GM23338 (cell line): ENCODE results near the gene PCBP3. TPM values are rescaled to one million over a fixed set of nuclear protein-coding genes. Genes with fewer than 3 reads are reported as not detected.

Experiments used
- ATAC-seq: fragments of 200-7000 bp; cut with Tn5 transposase; 3 replicates; pipeline ENCODE4 v1.9.1; 2020
- DNase-seq: peaks from one replicate; pipeline ENCODE4 v3.0.0-alpha.2; 2015; ENCODE audit warnings: low spot score
- H2AFZ ChIP-seq: fragments of 200-600 bp; sonication (generic); 2 replicates; pipeline ENCODE4 v1.8.0; 2016; ENCODE audit warnings: antibody characterized with exemption, mild to moderate bottlenecking, moderate library complexity
- H3F3A ChIP-seq: fragments of 200-600 bp; sonication (generic); replicated peaks from 2 replicates; pipeline ENCODE4 v1.8.0; 2017; ENCODE audit warnings: antibody characterized with exemption, mixed run types, low read depth
- H3K27ac ChIP-seq: fragments of 200-600 bp; sonication (generic); 2 replicates; pipeline ENCODE4 v1.6.1; 2016; ENCODE audit warnings: low read depth
- H3K27me3 ChIP-seq: fragments of 200-600 bp; sonication (generic); 2 replicates; pipeline ENCODE4 v1.8.0; 2016; ENCODE audit warnings: mild to moderate bottlenecking, mixed run types, moderate library complexity; ENCODE audit not compliant: insufficient read depth
- H3K36me3 ChIP-seq: fragments of 200-600 bp; sonication (generic); 2 replicates; pipeline ENCODE4 v1.8.0; 2016; ENCODE audit warnings: mild to moderate bottlenecking; ENCODE audit not compliant: insufficient read depth
- H3K4me1 ChIP-seq: fragments of 200-600 bp; sonication (generic); 2 replicates; pipeline ENCODE4 v1.8.0; 2016; ENCODE audit warnings: mild to moderate bottlenecking, moderate library complexity; ENCODE audit not compliant: insufficient read depth
- H3K4me2 ChIP-seq: fragments of 200-600 bp; sonication (generic); 2 replicates; pipeline ENCODE4 v1.7.1; 2017; ENCODE audit warnings: mixed run types
- H3K4me3 ChIP-seq: fragments of 200-600 bp; sonication (generic); 2 replicates; pipeline ENCODE4 v1.6.1; 2016; ENCODE audit warnings: mixed run types
- H3K79me2 ChIP-seq: fragments of 200-600 bp; sonication (generic); replicated peaks from 2 replicates; pipeline ENCODE4 v1.8.0; 2017; ENCODE audit warnings: mild to moderate bottlenecking; ENCODE audit not compliant: insufficient read depth
- H3K9me2 ChIP-seq: fragments of 200-600 bp; sonication (generic); 2 replicates; pipeline ENCODE4 v1.8.0; 2017; ENCODE audit not compliant: insufficient read depth
- H4K20me1 ChIP-seq: fragments of 200-600 bp; sonication (generic); replicated peaks from 2 replicates; pipeline ENCODE4 v1.8.0; 2017; ENCODE audit warnings: mild to moderate bottlenecking; ENCODE audit not compliant: insufficient read depth
- H3K27ac Mint-ChIP-seq: 2 replicates; pipeline ENCODE4 v1.8.0; 2020; ENCODE audit warnings: inconsistent platforms, mild to moderate bottlenecking, moderate library complexity, mixed read lengths
- H3K27me3 Mint-ChIP-seq: 3 replicates; pipeline ENCODE4 v1.8.0; 2022; ENCODE audit warnings: low read depth, mild to moderate bottlenecking, moderate library complexity, mixed read lengths, inconsistent platforms; ENCODE audit not compliant: insufficient read depth, poor library complexity
- H3K36me3 Mint-ChIP-seq: 3 replicates; pipeline ENCODE4 v1.8.0; 2021; ENCODE audit warnings: low read depth, mild to moderate bottlenecking, inconsistent platforms, moderate library complexity, mixed read lengths
- H3K4me1 Mint-ChIP-seq: 3 replicates; pipeline ENCODE4 v1.8.0; 2020; ENCODE audit warnings: mild to moderate bottlenecking, inconsistent platforms, mixed read lengths
- H3K4me3 Mint-ChIP-seq: 3 replicates; pipeline ENCODE4 v1.8.0; 2021; ENCODE audit warnings: moderate library complexity, mild to moderate bottlenecking, inconsistent platforms, mixed read lengths
- H3K9me3 Mint-ChIP-seq: 3 replicates; pipeline ENCODE4 v1.8.0; 2020; ENCODE audit warnings: moderate library complexity, mild to moderate bottlenecking, inconsistent platforms, mixed read lengths
- CREB1 ChIP-seq: fragments of 250-450 bp; sonication (Bioruptor Pico); IDR thresholded peaks from 2 replicates; pipeline ENCODE4 v1.5.0; 2020; ENCODE audit warnings: low read depth, mild to moderate bottlenecking, moderate library complexity
- CTCF ChIP-seq, 2 experiments: fragments of 200-600 bp in 1 of 2; sonication (generic) in 1 of 2; conservative IDR thresholded peaks; 2 replicates each; pipeline versions ENCODE4 v1.5.1 to v1.6.1; 2016 to 2017; ENCODE audit warnings: antibody characterized with exemption in 2 of 2, low read depth in 2 of 2, mild to moderate bottlenecking in 2 of 2, moderate library complexity in 1 of 2
- ETS1 ChIP-seq: IDR thresholded peaks from 2 replicates; pipeline ENCODE4 v1.6.1; 2016; ENCODE audit warnings: antibody characterized with exemption
- EZH2 ChIP-seq: fragments of 200-600 bp; sonication (generic); IDR thresholded peaks from one replicate; pipeline ENCODE4 v1.8.0; 2017; ENCODE audit warnings: antibody characterized with exemption, mild to moderate bottlenecking, low read depth; ENCODE audit not compliant: unreplicated experiment
- EZH2phosphoT487 ChIP-seq: fragments of 200-600 bp; sonication (generic); IDR thresholded peaks from one replicate; pipeline ENCODE4 v1.8.1; 2018; ENCODE audit warnings: antibody characterized with exemption; ENCODE audit not compliant: unreplicated experiment
- JUNB ChIP-seq: IDR thresholded peaks from one replicate; pipeline ENCODE4 v1.6.1; 2016; ENCODE audit warnings: antibody characterized with exemption; ENCODE audit not compliant: unreplicated experiment
- STAT1 ChIP-seq: IDR thresholded peaks from one replicate; pipeline ENCODE4 v1.6.1; 2016; ENCODE audit warnings: antibody characterized with exemption; ENCODE audit not compliant: unreplicated experiment
- ZNF331 ChIP-seq: fragments of 250-450 bp; sonication (Bioruptor Pico); IDR thresholded peaks from 2 replicates; pipeline ENCODE4 v1.5.0; 2020; ENCODE audit warnings: low read depth, mild to moderate bottlenecking, moderate library complexity
- polyA plus RNA-seq: library from polyadenylated mRNA; unstranded; fragments of >200 nt; fragmentation: Nextera tagmentation; extraction: Ambion mirVana; gene quantifications from 2 replicates; pipeline ENCODE4 v1.2.1, GENCODE V29; 2016
- total RNA-seq: library from RNA; depleted of rRNA; stranded (reverse); fragments of >200 nt; shearing (Covaris generic); gene quantifications from 2 replicates; pipeline ENCODE4 v1.2.3, GENCODE V29; 2014

The PCBP3 gene
- total and polyA plus RNA-seq, 2 experiments from 2014 or later: 7.1 to 9.1 TPM

GRCh38 chr21:45940091-45940490 is 296.6 kb downstream of the PCBP3 start (continued):
- TF ChIP-seq CTCF (conservative IDR thresholded peaks at IDR 0.05; ENCODE audit: low read depth in 2 of 2): no peak
- TF ChIP-seq JUNB: no peak

GRCh38 chr21:45940621-45941337 is 297.3 kb downstream of the PCBP3 start:
- ATAC-seq: no peak
- Histone ChIP-seq H3K4me2 (no peak overlapping the region), H3K27me3 (no peaks in the 10 kb centered on the region), H3K9me2 (no peaks in the 10 kb centered on the region), H4K20me1 (no peaks in the 10 kb centered on the region), H3K36me3 (no peaks in the 10 kb centered on the region), H3K79me2 (no peaks in the 10 kb centered on the region), H3F3A (no peaks in the 10 kb centered on the region), H3K27ac (no peak overlapping the region), H3K4me3 (no peak overlapping the region), H3K4me1 (no peaks in the 10 kb centered on the region), H2AFZ (no peak overlapping the region)
- no peak overlapping the region for H3K4me3 Mint-ChIP-seq
- peaks cover 16% of the 10 kb centered on the region; the same call in 2 of the 3 replicates for H3K9me3 Mint-ChIP-seq
- no peaks in the 10 kb centered on the region; the same call in 2 of the 3 replicates for H3K4me1 Mint-ChIP-seq
- no peak for DNase-seq
- H3K36me3 Mint-ChIP-seq: peaks cover 3% of the 10 kb centered on the region; the same call in 1 of the 3 replicates
- peaks cover 8% of the 10 kb centered on the region for H3K27me3 Mint-ChIP-seq
- TF ChIP-seq CTCF (conservative IDR thresholded peaks at IDR 0.05; ENCODE audit: low read depth in 2 of 2) (no peak), STAT1 (no peak), EZH2phosphoT487 (no peak), EZH2 (no peak), ZNF331 (no peak), ETS1 (no peak), JUNB (no peak), CREB1 (CRISPR knock-in tag) (no peak)
- H3K27ac Mint-ChIP-seq: no peak overlapping the region
